ENCODE measurements around the gene IFNAR2. TPM values are rescaled to one million over a fixed set of nuclear protein-coding genes. Genes with fewer than 3 reads are reported as not detected.

The IFNAR2 gene
- total and polyA plus RNA-seq, 2 donors (not counting 3 experiments of a cell fraction or from before 2014, with no cell fraction given), result 22.8 to 42.1 TPM

DNA sequence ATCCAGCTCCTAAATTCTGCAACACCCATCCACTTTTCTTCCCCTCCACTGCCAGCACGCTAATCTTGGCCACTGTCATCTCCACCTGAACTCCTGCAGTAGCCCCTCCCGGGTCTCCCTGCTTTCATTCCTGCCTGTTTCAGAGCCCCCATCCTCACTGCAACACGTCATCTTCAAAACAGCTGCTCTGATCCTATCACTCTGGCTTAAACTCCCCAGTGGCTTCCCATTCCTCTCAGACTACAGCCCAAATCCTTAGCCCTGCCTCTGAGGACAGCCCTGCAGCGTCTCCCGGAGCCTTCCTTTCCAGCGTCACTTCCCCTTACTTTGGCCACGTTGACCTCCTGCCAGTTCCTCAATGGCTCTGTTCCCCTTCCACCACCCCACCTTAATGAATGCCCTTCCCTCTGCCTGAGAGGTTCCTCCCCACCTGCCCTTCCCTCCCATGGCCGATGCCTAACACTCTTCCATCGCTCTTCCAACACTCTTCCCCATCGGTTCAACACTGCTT lies 22.9 kb upstream of the IFNAR2 start:
- Histone ChIP-seq H3K4me3 (replicated peaks in 1 of 3; ENCODE audit: insufficient read depth in 1 of 3, low read depth in 1 of 3, low read length in 3 of 3) (no peak overlapping the region), H3K27ac (ENCODE audit: insufficient read depth, low read depth, low read length) (no peak overlapping the region), H3K79me2 (ENCODE audit: control insufficient read depth, insufficient read depth, low read length) (no peaks in the 10 kb centered on the region), H3K9me1 (replicated peaks; ENCODE audit: control insufficient read depth, extremely low read depth, insufficient read depth, low read length) (no peaks in the 10 kb centered on the region), H3K4me2 (ENCODE audit: insufficient read depth, low read length) (no peak overlapping the region), H3K9ac (replicated peaks; ENCODE audit: extremely low read depth, insufficient read depth, low read length) (no peak overlapping the region), H2AFZ (ENCODE audit: low read depth, low read length) (no peak overlapping the region), H3K36me3 (ENCODE audit: control insufficient read depth in 2 of 2, extremely low read depth in 1 of 2, insufficient read depth in 2 of 2, low read length in 2 of 2) (no peaks in the 10 kb centered on the region), H3K9me3 (replicated peaks; ENCODE audit: control insufficient read depth, insufficient read depth, low read length) (no peaks in the 10 kb centered on the region), H3K4me1 (ENCODE audit: control insufficient read depth, extremely low read depth, insufficient read depth, low read length) (no peaks in the 10 kb centered on the region), H3K27me3 (ENCODE audit: control insufficient read depth in 2 of 2, insufficient read depth in 2 of 2, low read length in 2 of 2) (no peaks in the 10 kb centered on the region), H4K20me1 (replicated peaks; ENCODE audit: control insufficient read depth, extremely low read depth, insufficient read depth, low read length) (no peaks in the 10 kb centered on the region)
- dilution Hi-C loops (cut with MboI; ENCODE audit: extremely low pct_ligation_motif_present, low sequenced_read_pairs) (no loop called here), intact Hi-C loops (cut with micrococcal nuclease) (no loop called here)
- DNase-seq (ENCODE audit: low read depth, low spot score) (no peak), FAIRE-seq (no peak)
- ChIA-PET POLR2A (interaction anchor here (0.7 kb wide), 1 partner anchor 12 kb away, joined by 3 read pairs; no protein-coding TSS in a partner anchor), CTCF (no interaction called here)
- TF ChIP-seq GATA2 (IDR thresholded peaks at IDR 0.05; ENCODE audit: insufficient read depth, insufficient read length, low read depth, low read length) (no peak), FOS (IDR thresholded peaks at IDR 0.05; ENCODE audit: borderline replicate concordance, insufficient read depth, low read length) (no peak), POLR2AphosphoS5 (IDR thresholded peaks at IDR 0.05; ENCODE audit: insufficient read depth, low read depth, low read length) (no peak), CTCF (IDR thresholded peaks at IDR 0.05; ENCODE audit: extremely low read depth in 1 of 2, insufficient read depth in 1 of 2, low read depth in 1 of 2, low read length in 2 of 2) (no peak), MYC (IDR thresholded peaks at IDR 0.05; ENCODE audit: low read depth, low read length) (no peak), POLR2A (IDR thresholded peaks at IDR 0.05; ENCODE audit: low read depth, low read length) (no peak), JUN (IDR thresholded peaks at IDR 0.05; ENCODE audit: borderline replicate concordance, insufficient read depth, insufficient read length, low read depth) (no peak), EZH2 (IDR thresholded peaks at IDR 0.05; ENCODE audit: borderline replicate concordance, low read depth, low read length, severe bottlenecking) (no peak)
- BruUV-seq (replicated peaks), result no TSS peak
